ENCODE results near the gene BAX. TPM values are rescaled to one million over a fixed set of nuclear protein-coding genes. Genes with fewer than 3 reads are reported as not detected.
A peak's percentile ranks its signal among the peaks of the same experiment; 100 is the strongest.

BAX gene
- total and polyA plus RNA-seq, 2 of the 13 experiments (the other 11 are each of a cell fraction or from before 2014, with no cell fraction given), result 139 to 176 TPM

GRCh38 chr19:48994035-48994386 lies 39.3 kb downstream of the BAX start (continued):
- TF ChIP-seq MAZ (IDR thresholded peaks at IDR 0.05; ENCODE audit: borderline replicate concordance, low read depth, low read length) (no peak), MAZ (CRISPR knock-in tag; IDR thresholded peaks at IDR 0.05; ENCODE audit: low read depth) (0 out of 2 replicates have a peak, but pooled peaks have one; percentile 7), KDM5A (IDR thresholded peaks at IDR 0.05; ENCODE audit: borderline replicate concordance, low read length) (peak; percentile 79)

DNA sequence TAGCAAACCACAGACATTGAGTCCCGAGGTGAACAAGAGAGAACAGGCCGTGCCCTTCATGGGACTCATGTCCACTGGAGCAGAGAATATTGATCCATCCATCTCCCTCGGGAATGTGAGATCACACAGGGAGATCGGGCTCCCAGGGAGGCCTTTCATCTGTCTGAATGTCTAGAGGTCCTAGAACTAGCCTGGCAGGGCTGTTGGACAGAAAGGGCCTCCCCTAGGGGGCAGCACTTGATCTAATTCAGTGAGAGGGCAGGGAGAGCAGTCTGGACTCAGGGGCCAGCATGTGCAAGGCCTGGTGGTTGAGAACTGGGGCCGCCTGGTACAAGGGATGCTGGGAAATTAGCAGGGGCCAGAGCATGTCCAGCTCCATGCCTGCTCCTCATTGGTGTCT lies 43.3 kb downstream of the BAX start:
- in situ Hi-C loops (cut with HindIII; ENCODE audit: extremely low pct_ligation_motif_present, low pct_unique_long_range_greater_than_20kb) (no loop called here), intact Hi-C loops (cut with micrococcal nuclease; ENCODE audit: unreplicated experiment) (no loop called here)
- ChIA-PET POLR2A (interaction anchor here (0.6 kb wide), 1 partner anchor 10 kb away, joined by 3 read pairs; no protein-coding TSS in a partner anchor), CTCF (ENCODE audit: low intra/inter-chr PET ratio, low total read pairs) (no interaction called here)
- no peaks in the 10 kb centered on the region; a peak in 1 of 5 replicates for H3K27me3 ChIP-seq (ENCODE audit: control insufficient read depth in 1 of 2, insufficient read depth in 2 of 2, low read length in 2 of 2)
- H3K79me2 ChIP-seq (ENCODE audit: insufficient read depth, low read length), result peaks cover 32% of the 10 kb centered on the region
- ATAC-seq (peak; percentile 57), FAIRE-seq (no peak), DNase-seq (ENCODE audit: low spot score) (peak; percentile 73)
- no peaks in the 10 kb centered on the region for H3K9me3 ChIP-seq (ENCODE audit: low read length)
- WGBS (ENCODE audit: low lambda C conversion rate), result 50% methylated on average over 4 of the region's 5 CpGs
- H2AFZ ChIP-seq (ENCODE audit: low read length), result no peak overlapping the region
- BruUV-seq (replicated peaks), result no TSS peak
- H3K36me3 ChIP-seq (replicated peaks in 1 of 2; ENCODE audit: control insufficient read depth in 1 of 2, insufficient read depth in 2 of 2, low read length in 2 of 2), result peaks cover 3 to 14% of the 10 kb centered on the region in 2 experiments; a peak in 3 of 5 replicates
- peak overlapping the region; percentile 33; the same call in 1 of the 2 replicates for H3K4me2 ChIP-seq (ENCODE audit: low read depth, low read length)
- no peak overlapping the region for H3K9ac ChIP-seq (ENCODE audit: insufficient read depth, low read depth, low read length)
- no peak overlapping the region for H3K27ac ChIP-seq (ENCODE audit: extremely low read length, insufficient read depth, low read length)
- H3K4me1 ChIP-seq (ENCODE audit: insufficient read depth, low read length), result peaks cover 18% of the 10 kb centered on the region
- H3K4me3 ChIP-seq (replicated peaks in 1 of 3; ENCODE audit: insufficient read depth in 1 of 3, low read depth in 2 of 3, low read length in 3 of 3), result no peak overlapping the region
- H4K20me1 ChIP-seq (ENCODE audit: insufficient read depth, low read length), result no peaks in the 10 kb centered on the region
- TF ChIP-seq ZBTB33 (CRISPR knock-in tag; IDR thresholded peaks at IDR 0.05), result peak; percentile 16; the same call in 1 of the 2 replicates
- peak; percentile 39; the same call in 1 of the 2 replicates for TF ChIP-seq SAP130 (CRISPR knock-in tag; IDR thresholded peaks at IDR 0.05; ENCODE audit: low read depth)
- TF ChIP-seq, protein P1, sequence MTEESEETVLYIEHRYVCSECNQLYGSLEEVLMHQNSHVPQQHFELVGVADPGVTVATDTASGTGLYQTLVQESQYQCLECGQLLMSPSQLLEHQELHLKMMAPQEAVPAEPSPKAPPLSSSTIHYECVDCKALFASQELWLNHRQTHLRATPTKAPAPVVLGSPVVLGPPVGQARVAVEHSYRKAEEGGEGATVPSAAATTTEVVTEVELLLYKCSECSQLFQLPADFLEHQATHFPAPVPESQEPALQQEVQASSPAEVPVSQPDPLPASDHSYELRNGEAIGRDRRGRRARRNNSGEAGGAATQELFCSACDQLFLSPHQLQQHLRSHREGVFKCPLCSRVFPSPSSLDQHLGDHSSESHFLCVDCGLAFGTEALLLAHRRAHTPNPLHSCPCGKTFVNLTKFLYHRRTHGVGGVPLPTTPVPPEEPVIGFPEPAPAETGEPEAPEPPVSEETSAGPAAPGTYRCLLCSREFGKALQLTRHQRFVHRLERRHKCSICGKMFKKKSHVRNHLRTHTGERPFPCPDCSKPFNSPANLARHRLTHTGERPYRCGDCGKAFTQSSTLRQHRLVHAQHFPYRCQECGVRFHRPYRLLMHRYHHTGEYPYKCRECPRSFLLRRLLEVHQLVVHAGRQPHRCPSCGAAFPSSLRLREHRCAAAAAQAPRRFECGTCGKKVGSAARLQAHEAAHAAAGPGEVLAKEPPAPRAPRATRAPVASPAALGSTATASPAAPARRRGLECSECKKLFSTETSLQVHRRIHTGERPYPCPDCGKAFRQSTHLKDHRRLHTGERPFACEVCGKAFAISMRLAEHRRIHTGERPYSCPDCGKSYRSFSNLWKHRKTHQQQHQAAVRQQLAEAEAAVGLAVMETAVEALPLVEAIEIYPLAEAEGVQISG (CRISPR knock-in tag; IDR thresholded peaks at IDR 0.05), result peak; percentile 38; the same call in 1 of the 2 replicates
- TF ChIP-seq ZNF850 (CRISPR knock-in tag; conservative IDR thresholded peaks at IDR 0.05), result no peak
- TF ChIP-seq, protein P2, sequence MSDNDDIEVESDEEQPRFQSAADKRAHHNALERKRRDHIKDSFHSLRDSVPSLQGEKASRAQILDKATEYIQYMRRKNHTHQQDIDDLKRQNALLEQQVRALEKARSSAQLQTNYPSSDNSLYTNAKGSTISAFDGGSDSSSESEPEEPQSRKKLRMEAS (IDR thresholded peaks at IDR 0.05), result peak; percentile 24; the same call in 1 of the 2 replicates
- 0 out of 2 replicates have a peak, but pooled peaks have one; percentile 32 for TF ChIP-seq SMAD1 (CRISPR knock-in tag; IDR thresholded peaks at IDR 0.05; ENCODE audit: borderline replicate concordance, low read depth)
- TF ChIP-seq ZNF629 (CRISPR knock-in tag; conservative IDR thresholded peaks at IDR 0.05), result no peak
- peak; percentile 54; the same call in 1 of the 2 replicates for TF ChIP-seq ZSCAN31 (CRISPR knock-in tag; IDR thresholded peaks at IDR 0.05; ENCODE audit: low read depth)
- 0 out of 2 replicates have a peak, but pooled peaks have one; percentile 30 for TF ChIP-seq CBX5 (CRISPR knock-in tag; IDR thresholded peaks at IDR 0.05; ENCODE audit: borderline replicate concordance)
- peak; percentile 78 for TF ChIP-seq CTCF (CRISPR knock-in tag; IDR thresholded peaks at IDR 0.05)
- peak; percentile 52; the same call in 1 of the 2 replicates for TF ChIP-seq ZNF143 (CRISPR knock-in tag; IDR thresholded peaks at IDR 0.05)
- TF ChIP-seq YY1 (IDR thresholded peaks at IDR 0.05; ENCODE audit: insufficient read depth, insufficient replicate concordance, low read depth, low read length), result no peak
- TF ChIP-seq STAG1 (CRISPR knock-in tag; IDR thresholded peaks at IDR 0.05), result peak; percentile 39
- TF ChIP-seq RAD21 (CRISPR knock-in tag; IDR thresholded peaks at IDR 0.05), result peak; percentile 43; the same call in 1 of the 2 replicates
